Activated T-cell treated with anti-CD3 and anti-CD28 coated beads, Interleukin-2, amount 50 U/mL, for 4 hours (primary cell): ENCODE data around the gene MTFMT. TPM values are rescaled to one million over a fixed set of nuclear protein-coding genes. Genes with fewer than 3 reads are reported as not detected.
A peak's percentile ranks its signal among the peaks of the same experiment; 100 is the strongest.
"Not testable (repeated sequence)": the region's sequence is repeated elsewhere in the genome, so short reads cannot be mapped to it uniquely, and the experiment has no call there.

ENCODE experiments used
- ATAC-seq, 2 donors: fragments of 200-7000 bp; cut with Tn5 transposase; one replicate each; pipeline ENCODE4 v1.10.0; 2021
- DNase-seq: peaks from one replicate; pipeline ENCODE4 v3.0.0-alpha.2; 2020
- H3K27me3 Mint-ChIP-seq: one replicate; pipeline ENCODE4 v1.8.0; 2021; ENCODE audit warnings: low read depth, mixed read lengths
- H3K36me3 Mint-ChIP-seq: one replicate; pipeline ENCODE4 v1.8.0; 2022; ENCODE audit warnings: mixed read lengths; ENCODE audit not compliant: insufficient read depth
- H3K4me1 Mint-ChIP-seq: one replicate; pipeline ENCODE4 v1.8.0; 2021; ENCODE audit warnings: low read depth, mixed read lengths
- H3K4me3 Mint-ChIP-seq: one replicate; pipeline ENCODE4 v1.8.0; 2021; ENCODE audit warnings: mild to moderate bottlenecking, moderate library complexity, mixed read lengths
- H3K9me3 Mint-ChIP-seq: one replicate; pipeline ENCODE4 v1.8.0; 2021; ENCODE audit warnings: mixed read lengths
- total RNA-seq, 3 donors: library from RNA; stranded (reverse); gene quantifications; one replicate each; pipeline ENCODE4 v1.2.1, GENCODE V29; 2021

The MTFMT gene
- total RNA-seq, 3 donors from 2014 or later: 12.6 to 25.2 (median 16.4) TPM

DNA sequence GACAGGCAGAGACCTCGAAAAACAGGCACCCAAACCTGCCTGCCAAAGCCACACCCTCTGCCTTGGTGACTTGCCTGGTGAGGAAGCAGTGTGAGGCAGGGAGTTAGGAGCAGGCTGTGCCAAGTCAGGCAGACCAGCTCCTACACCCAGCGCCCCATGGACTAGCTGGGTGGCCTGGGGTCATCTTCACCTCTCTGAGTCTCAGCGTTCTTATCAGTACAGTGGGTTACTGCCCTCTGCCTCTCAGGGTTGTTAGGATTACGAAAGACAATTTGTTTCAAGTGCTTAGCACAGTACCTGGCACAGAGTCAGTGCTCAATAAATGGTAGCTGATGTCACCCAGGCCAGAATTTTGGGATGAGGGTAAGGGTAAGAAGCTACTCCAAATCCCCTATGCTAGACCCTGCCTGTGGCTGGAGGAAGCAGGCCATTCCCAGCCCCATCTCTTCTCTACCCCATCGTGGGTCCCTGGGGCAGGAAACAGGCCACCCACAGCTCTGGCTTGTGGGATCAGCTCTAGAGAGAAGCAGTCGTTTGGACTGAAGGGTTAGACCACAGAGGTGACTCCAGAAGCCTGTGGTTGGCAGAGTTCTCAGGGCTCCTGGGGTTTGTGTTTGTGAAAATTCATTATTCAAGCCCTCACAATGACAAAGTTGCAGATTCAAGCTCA lies 25.9 kb upstream of the MTFMT start:
- ATAC-seq (no peak), DNase-seq (no peak)
- H3K9me3 Mint-ChIP-seq: no peaks in the 10 kb centered on the region
- H3K4me3 Mint-ChIP-seq: no peak overlapping the region
- no peaks in the 10 kb centered on the region for H3K36me3 Mint-ChIP-seq
- H3K27me3 Mint-ChIP-seq: peaks cover 2% of the 10 kb centered on the region
- H3K4me1 Mint-ChIP-seq: peaks cover 4% of the 10 kb centered on the region

- Mint-ChIP-seq H3K27me3 (peaks cover 2% of the 10 kb centered on the region), H3K4me1 (peaks cover 12% of the 10 kb centered on the region), H3K4me3 (no peak overlapping the region), H3K9me3 (no peaks in the 10 kb centered on the region), H3K36me3 (no peaks in the 10 kb centered on the region)
- peak; percentile 22 to 41 for ATAC-seq
- DNase-seq: peak; percentile 43
Measured at GRCh38 chr15:65054333-65055200, 25.1 kb upstream of the MTFMT start.

DNA sequence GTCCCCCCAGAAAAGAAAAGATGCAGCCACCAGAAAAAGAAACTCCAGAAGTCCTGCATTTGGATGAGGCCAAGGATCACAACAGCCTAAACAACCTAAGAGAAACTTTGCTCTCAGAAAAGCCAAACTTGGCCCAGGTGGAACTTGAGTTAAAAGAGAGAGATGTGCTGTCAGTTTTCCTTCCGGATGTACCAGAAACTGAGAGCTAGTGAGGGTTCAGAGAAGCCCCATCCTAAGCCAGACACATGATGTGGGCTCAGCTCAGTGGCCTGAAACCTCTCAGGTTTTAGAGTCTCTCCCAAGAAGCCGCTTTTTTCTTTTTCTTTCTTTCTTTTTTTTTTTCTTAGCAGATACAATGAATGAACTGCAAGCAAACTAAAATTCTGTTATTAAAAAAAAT lies 23.5 kb upstream of the MTFMT start:
- no peaks in the 10 kb centered on the region for H3K36me3 Mint-ChIP-seq
- H3K4me3 Mint-ChIP-seq: no peak overlapping the region
- H3K4me1 Mint-ChIP-seq: peaks cover 18% of the 10 kb centered on the region
- H3K27me3 Mint-ChIP-seq: peaks cover 2% of the 10 kb centered on the region
- H3K9me3 Mint-ChIP-seq: no peaks in the 10 kb centered on the region
- ATAC-seq (no peak), DNase-seq (no peak)

- no peaks in the 10 kb centered on the region for H3K27me3 Mint-ChIP-seq
- no peak for ATAC-seq
- no peaks in the 10 kb centered on the region for H3K9me3 Mint-ChIP-seq
- DNase-seq: no peak
- H3K4me3 Mint-ChIP-seq: no peak overlapping the region
- H3K4me1 Mint-ChIP-seq: peaks cover 18% of the 10 kb centered on the region
- no peaks in the 10 kb centered on the region for H3K36me3 Mint-ChIP-seq
Measured at GRCh38 chr15:65051266-65051665, 21.8 kb upstream of the MTFMT start.

DNA sequence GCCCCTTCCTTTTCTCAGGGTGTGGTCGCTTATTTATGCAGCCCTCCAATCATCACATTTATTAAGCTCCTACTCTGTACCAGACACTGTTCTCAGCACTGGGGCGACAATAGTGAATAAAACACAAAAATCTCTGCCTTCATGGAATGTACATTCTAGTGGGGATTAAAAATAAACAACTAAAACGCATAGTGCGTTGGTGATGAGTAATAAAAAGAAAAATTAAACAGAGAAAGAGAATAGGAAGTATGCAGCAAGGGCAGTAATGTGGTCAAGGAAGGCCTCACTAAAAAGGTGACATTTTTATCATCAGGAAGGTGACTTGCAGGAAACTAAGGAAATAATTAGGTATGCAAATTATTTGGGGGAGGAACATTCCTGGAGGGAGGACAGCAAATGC lies 20.8 kb upstream of the MTFMT start:
- H3K36me3 Mint-ChIP-seq: no peaks in the 10 kb centered on the region
- no peak for ATAC-seq
- DNase-seq: no peak
- H3K4me1 Mint-ChIP-seq: peaks cover 17% of the 10 kb centered on the region
- H3K9me3 Mint-ChIP-seq: no peaks in the 10 kb centered on the region
- H3K4me3 Mint-ChIP-seq: peak overlapping the region; percentile 64
- H3K27me3 Mint-ChIP-seq: no peaks in the 10 kb centered on the region

DNA sequence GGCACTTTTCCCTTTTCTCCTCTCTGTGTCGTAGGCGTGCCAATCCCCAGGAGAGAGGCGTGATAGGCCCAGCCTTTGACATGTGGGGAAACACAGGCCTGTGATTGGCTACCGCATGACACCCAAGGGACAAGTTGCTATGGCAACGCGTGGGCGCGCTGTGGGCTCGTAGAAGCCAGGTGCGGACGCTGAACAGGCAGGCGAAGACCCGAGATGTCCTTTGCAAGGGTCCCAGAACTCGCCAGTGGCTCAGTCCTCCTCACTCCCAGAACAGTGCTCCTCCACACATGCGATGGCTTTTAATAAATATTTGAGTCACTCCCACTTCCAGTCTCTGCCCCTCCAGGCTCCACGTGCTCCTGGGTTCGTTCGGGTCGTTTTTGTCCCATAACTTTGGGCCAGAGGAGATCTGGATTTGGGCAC lies 20.0 kb upstream of the MTFMT start:
- H3K36me3 Mint-ChIP-seq: no peaks in the 10 kb centered on the region
- H3K9me3 Mint-ChIP-seq: no peaks in the 10 kb centered on the region
- DNase-seq (peak; percentile 88), ATAC-seq (peak; percentile 98)
- H3K4me1 Mint-ChIP-seq: peaks cover 17% of the 10 kb centered on the region
- no peaks in the 10 kb centered on the region for H3K27me3 Mint-ChIP-seq
- peak overlapping the region; percentile 64 for H3K4me3 Mint-ChIP-seq

DNA sequence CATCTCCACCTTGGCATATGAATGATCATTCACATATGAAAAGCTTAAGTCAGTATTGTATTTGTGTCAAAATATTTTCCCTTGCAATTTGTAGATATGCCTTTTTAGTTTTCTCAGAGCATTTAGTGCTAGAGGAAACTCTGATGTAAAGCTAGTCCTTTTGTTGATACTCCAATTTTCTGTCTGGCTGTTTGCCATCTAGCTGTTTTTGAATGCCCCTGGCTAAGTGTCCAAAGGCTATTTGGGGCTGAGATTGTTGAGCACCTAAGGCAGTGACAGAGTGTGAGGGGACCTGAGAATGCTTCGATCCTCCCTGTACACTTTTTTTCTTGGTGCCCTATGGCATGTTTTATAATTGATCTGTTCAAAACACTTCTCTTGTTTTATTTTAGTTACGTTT lies 18.8 kb upstream of the MTFMT start:
- DNase-seq: no peak
- no peaks in the 10 kb centered on the region for H3K9me3 Mint-ChIP-seq
- ATAC-seq: no peak
- no peaks in the 10 kb centered on the region for H3K36me3 Mint-ChIP-seq
- H3K4me1 Mint-ChIP-seq: peaks cover 17% of the 10 kb centered on the region
- peaks cover 5% of the 10 kb centered on the region for H3K27me3 Mint-ChIP-seq
- no peak overlapping the region for H3K4me3 Mint-ChIP-seq

- Mint-ChIP-seq H3K4me1 (peaks cover 10% of the 10 kb centered on the region), H3K4me3 (no peak within 1 kb of the TSS), H3K36me3 (no peaks in the 10 kb centered on the region), H3K27me3 (peaks cover 12% of the 10 kb centered on the region), H3K9me3 (no peaks in the 10 kb centered on the region)
- no peak for ATAC-seq
- DNase-seq: no peak
Measured at GRCh38 chr15:65044724-65045481, 15.5 kb upstream of the MTFMT start, which contains the start of gene SLC51B. SLC51B (plus strand) TSS chr15:65045387; CDS start chr15:65050005, 4,618 bp downstream.

DNA sequence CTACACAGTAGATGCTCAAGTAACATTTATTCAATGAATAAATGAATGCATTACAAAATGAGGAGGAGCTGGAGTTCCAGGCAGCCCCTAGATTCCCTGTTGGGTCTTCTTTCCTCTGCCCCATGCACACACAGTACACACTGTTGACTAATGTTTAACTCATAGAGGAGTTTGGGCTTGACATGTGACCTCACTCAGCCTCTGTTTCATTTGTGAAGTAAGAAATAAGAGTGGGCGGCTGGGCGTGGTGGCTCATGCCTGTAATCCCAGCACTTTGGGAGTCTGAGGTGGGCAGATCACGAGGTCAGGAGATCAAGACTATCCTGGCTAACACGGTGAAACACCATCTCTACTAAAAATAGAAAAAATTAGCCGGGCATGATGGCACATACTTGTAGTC lies 14.8 kb upstream of the MTFMT start:
- peaks cover 12% of the 10 kb centered on the region for H3K27me3 Mint-ChIP-seq
- not testable (repeated sequence) for H3K4me1 Mint-ChIP-seq, H3K36me3 Mint-ChIP-seq, H3K9me3 Mint-ChIP-seq, H3K4me3 Mint-ChIP-seq, DNase-seq, ATAC-seq

- Mint-ChIP-seq H3K4me3 (no peak overlapping the region), H3K4me1 (no peaks in the 10 kb centered on the region), H3K9me3 (no peaks in the 10 kb centered on the region), H3K36me3 (no peaks in the 10 kb centered on the region), H3K27me3 (peaks cover 12% of the 10 kb centered on the region)
- DNase-seq (no peak), ATAC-seq (no peak)
Measured at GRCh38 chr15:65042776-65043327, 13.4 kb upstream of the MTFMT start.

- Mint-ChIP-seq H3K4me1 (no peaks in the 10 kb centered on the region), H3K36me3 (no peaks in the 10 kb centered on the region), H3K27me3 (peaks cover 12% of the 10 kb centered on the region), H3K4me3 (no peak overlapping the region), H3K9me3 (no peaks in the 10 kb centered on the region)
- no peak for DNase-seq
- no peak for ATAC-seq
Measured at GRCh38 chr15:65041787-65042186, 12.3 kb upstream of the MTFMT start.

DNA sequence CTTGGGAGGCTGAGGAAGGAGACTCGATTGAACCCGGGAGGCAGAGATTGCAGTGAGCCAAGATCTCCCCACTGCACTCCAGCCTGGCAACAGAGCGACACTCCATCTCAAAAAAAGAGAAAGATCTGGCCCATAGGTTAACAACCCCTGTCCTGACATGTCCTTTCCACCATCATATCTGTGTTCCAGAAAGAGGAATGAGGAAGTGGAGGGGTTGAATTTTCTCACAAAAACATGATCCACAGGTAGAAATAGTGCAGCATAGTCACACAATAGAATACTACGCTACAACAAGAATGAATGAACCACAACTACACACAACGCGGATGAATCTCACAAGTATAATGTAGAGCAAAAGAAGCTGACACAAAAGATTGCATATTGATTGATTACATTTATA lies 11.0 kb upstream of the MTFMT start:
- DNase-seq (no peak), ATAC-seq (no peak)
- Mint-ChIP-seq H3K4me3 (no peak overlapping the region), H3K27me3 (peaks cover 12% of the 10 kb centered on the region), H3K4me1 (no peaks in the 10 kb centered on the region), H3K9me3 (no peaks in the 10 kb centered on the region), H3K36me3 (no peaks in the 10 kb centered on the region)

DNA sequence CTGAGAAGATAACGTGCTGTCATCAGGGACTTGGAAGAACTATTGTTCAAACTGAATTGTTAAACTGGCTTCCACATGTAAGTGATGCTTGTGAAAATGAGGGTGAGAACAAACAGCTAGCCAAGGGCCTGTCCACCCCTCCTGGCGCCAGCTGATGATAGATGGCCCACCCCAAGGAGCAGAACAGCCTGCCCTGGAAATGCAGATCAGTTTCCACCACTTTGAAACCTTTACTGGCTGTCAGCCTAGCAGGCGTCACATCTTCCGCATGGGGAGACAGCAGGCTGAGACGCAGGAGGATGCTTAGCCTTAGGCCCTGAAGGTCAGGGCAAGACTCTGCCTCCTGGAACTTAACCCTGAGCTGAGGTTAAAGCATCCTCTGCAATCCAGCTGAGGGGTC lies 9.4 kb upstream of the MTFMT start:
- ATAC-seq (no peak), DNase-seq (no peak)
- no peaks in the 10 kb centered on the region for H3K36me3 Mint-ChIP-seq
- no peak overlapping the region for H3K4me3 Mint-ChIP-seq
- H3K27me3 Mint-ChIP-seq: peaks cover 8% of the 10 kb centered on the region
- H3K9me3 Mint-ChIP-seq: no peaks in the 10 kb centered on the region
- no peaks in the 10 kb centered on the region for H3K4me1 Mint-ChIP-seq

DNA sequence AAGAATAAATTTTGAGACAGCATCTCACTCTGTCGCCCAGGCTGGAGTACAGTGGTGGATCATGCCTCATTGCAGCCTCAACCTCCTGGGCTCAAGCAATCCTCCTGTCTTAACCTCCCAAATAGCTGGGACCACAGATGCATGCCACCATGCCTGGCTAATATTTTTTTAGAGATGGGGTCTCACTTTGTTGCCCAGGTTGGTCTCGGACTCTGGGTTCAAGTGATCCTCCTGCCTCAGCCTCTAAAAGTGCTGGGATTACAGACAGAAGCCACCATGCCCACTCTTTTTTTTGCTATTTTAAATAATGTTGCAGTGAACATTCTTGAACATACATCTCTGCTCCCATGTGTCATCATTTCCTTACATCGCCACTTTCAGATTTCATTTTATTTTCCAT lies 9.0 kb upstream of the MTFMT start:
- Mint-ChIP-seq H3K4me3 (no peak overlapping the region), H3K4me1 (peaks cover 3% of the 10 kb centered on the region), H3K27me3 (peaks cover 8% of the 10 kb centered on the region), H3K9me3 (no peaks in the 10 kb centered on the region), H3K36me3 (no peaks in the 10 kb centered on the region)
- ATAC-seq: no peak
- no peak for DNase-seq
